KMS-11 (cell line): ENCODE results near the gene ACP4.

ENCODE experiments used
- H2AFZ ChIP-seq: fragments of 200-600 bp; sonication (generic); 2 replicates; pipeline ENCODE4 v1.6.1; 2016; ENCODE audit warnings: antibody characterized with exemption, mixed run types, low read depth
- H3K27ac ChIP-seq: fragments of 200-600 bp; sonication (generic); 2 replicates; pipeline ENCODE4 v1.6.1; 2016; ENCODE audit warnings: mild to moderate bottlenecking, mixed run types
- H3K27me3 ChIP-seq: fragments of 200-600 bp; sonication (generic); 2 replicates; pipeline ENCODE4 v1.6.1; 2017; ENCODE audit warnings: mild to moderate bottlenecking, low read depth, mixed run types, moderate library complexity; ENCODE audit not compliant: insufficient read depth
- H3K36me3 ChIP-seq: fragments of 200-600 bp; sonication (generic); 2 replicates; pipeline ENCODE4 v1.6.1; 2017; ENCODE audit warnings: mild to moderate bottlenecking, mixed run types; ENCODE audit not compliant: insufficient read depth
- H3K4me1 ChIP-seq: fragments of 200-600 bp; sonication (generic); 2 replicates; pipeline ENCODE4 v1.6.1; 2016; ENCODE audit warnings: mild to moderate bottlenecking, low read depth, mixed run types; ENCODE audit not compliant: poor library complexity, severe bottlenecking
- H3K4me2 ChIP-seq: fragments of 200-600 bp; sonication (generic); 2 replicates; pipeline ENCODE4 v1.7.0; 2016; ENCODE audit warnings: mild to moderate bottlenecking, mixed run types
- H3K4me3 ChIP-seq: fragments of 200-600 bp; sonication (generic); IDR thresholded peaks from 2 replicates; pipeline ENCODE4 v1.6.1; 2017; ENCODE audit warnings: low read depth, low read length, mixed read lengths; ENCODE audit not compliant: insufficient read depth
- H3K79me2 ChIP-seq: fragments of 200-600 bp; sonication (generic); 2 replicates; pipeline ENCODE4 v1.6.1; 2016; ENCODE audit warnings: low read depth, mixed run types; ENCODE audit not compliant: insufficient read depth
- H3K9ac ChIP-seq: fragments of 200-600 bp; sonication (generic); 2 replicates; pipeline ENCODE4 v1.6.1; 2016; ENCODE audit warnings: mild to moderate bottlenecking, mixed run types
- H4K20me1 ChIP-seq: fragments of 200-600 bp; sonication (generic); 2 replicates; pipeline ENCODE4 v1.6.1; 2016; ENCODE audit warnings: mild to moderate bottlenecking, mixed run types; ENCODE audit not compliant: insufficient read depth
- CTCF ChIP-seq: fragments of 200-600 bp; sonication (generic); conservative IDR thresholded peaks from 2 replicates; pipeline ENCODE4 v1.6.1; 2017; ENCODE audit warnings: low read depth, mild to moderate bottlenecking, antibody characterized with exemption, low read length, moderate library complexity, mixed read lengths

Gene ACP4

GRCh38 chr19:50844296-50844935, 54.2 kb downstream of the ACP4 start:
- H3K27ac ChIP-seq, result no peak overlapping the region
- H3K9ac ChIP-seq, result no peak overlapping the region
- no peaks in the 10 kb centered on the region for H3K79me2 ChIP-seq
- no peak overlapping the region for H2AFZ ChIP-seq
- no peaks in the 10 kb centered on the region for H4K20me1 ChIP-seq
- no peak overlapping the region for H3K4me2 ChIP-seq
- H3K36me3 ChIP-seq, result no peaks in the 10 kb centered on the region
- no peak overlapping the region for H3K4me3 ChIP-seq
- H3K4me1 ChIP-seq, result no peaks in the 10 kb centered on the region
- peaks cover 18% of the 10 kb centered on the region; the same call in 1 of the 2 replicates for H3K27me3 ChIP-seq
- no peak for TF ChIP-seq CTCF
